ENCODE measurements around the gene REPIN1. TPM values are rescaled to one million over a fixed set of nuclear protein-coding genes. Genes with fewer than 3 reads are reported as not detected.

REPIN1 gene
- total RNA-seq, 1 donor from 2014 or later = 146 TPM

- no peak overlapping the region for H3K4me3 Mint-ChIP-seq (ENCODE audit: unreplicated experiment)
- H3K9me3 Mint-ChIP-seq (ENCODE audit: unreplicated experiment) = peaks cover 4% of the 10 kb centered on the region
- H3K4me1 Mint-ChIP-seq (ENCODE audit: low read depth, unreplicated experiment) = peaks cover 3% of the 10 kb centered on the region
- H3K36me3 Mint-ChIP-seq (ENCODE audit: unreplicated experiment) = no peaks in the 10 kb centered on the region
- H3K27ac Mint-ChIP-seq (ENCODE audit: unreplicated experiment) = no peak overlapping the region
- H3K27me3 Mint-ChIP-seq (ENCODE audit: unreplicated experiment) = peaks cover 2% of the 10 kb centered on the region
- TF ChIP-seq, protein P1, sequence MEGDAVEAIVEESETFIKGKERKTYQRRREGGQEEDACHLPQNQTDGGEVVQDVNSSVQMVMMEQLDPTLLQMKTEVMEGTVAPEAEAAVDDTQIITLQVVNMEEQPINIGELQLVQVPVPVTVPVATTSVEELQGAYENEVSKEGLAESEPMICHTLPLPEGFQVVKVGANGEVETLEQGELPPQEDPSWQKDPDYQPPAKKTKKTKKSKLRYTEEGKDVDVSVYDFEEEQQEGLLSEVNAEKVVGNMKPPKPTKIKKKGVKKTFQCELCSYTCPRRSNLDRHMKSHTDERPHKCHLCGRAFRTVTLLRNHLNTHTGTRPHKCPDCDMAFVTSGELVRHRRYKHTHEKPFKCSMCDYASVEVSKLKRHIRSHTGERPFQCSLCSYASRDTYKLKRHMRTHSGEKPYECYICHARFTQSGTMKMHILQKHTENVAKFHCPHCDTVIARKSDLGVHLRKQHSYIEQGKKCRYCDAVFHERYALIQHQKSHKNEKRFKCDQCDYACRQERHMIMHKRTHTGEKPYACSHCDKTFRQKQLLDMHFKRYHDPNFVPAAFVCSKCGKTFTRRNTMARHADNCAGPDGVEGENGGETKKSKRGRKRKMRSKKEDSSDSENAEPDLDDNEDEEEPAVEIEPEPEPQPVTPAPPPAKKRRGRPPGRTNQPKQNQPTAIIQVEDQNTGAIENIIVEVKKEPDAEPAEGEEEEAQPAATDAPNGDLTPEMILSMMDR (IDR thresholded peaks at IDR 0.05; ENCODE audit: partially characterized antibody, unreplicated experiment) = no peak
- DNase-seq = no peak
Measured at GRCh38 chr7:150355666-150356059, 13.0 kb upstream of the REPIN1 start.

- Mint-ChIP-seq H3K4me3 (ENCODE audit: unreplicated experiment) (no peak overlapping the region), H3K9me3 (ENCODE audit: unreplicated experiment) (peaks cover 4% of the 10 kb centered on the region), H3K4me1 (ENCODE audit: low read depth, unreplicated experiment) (peaks cover 6% of the 10 kb centered on the region), H3K27ac (ENCODE audit: unreplicated experiment) (no peak overlapping the region), H3K36me3 (ENCODE audit: unreplicated experiment) (no peaks in the 10 kb centered on the region), H3K27me3 (ENCODE audit: unreplicated experiment) (peaks cover 3% of the 10 kb centered on the region)
- TF ChIP-seq, protein P1 (IDR thresholded peaks at IDR 0.05; ENCODE audit: partially characterized antibody, unreplicated experiment) = peak; percentile 82
- DNase-seq = no peak
Measured at GRCh38 chr7:150356265-150356897, 12.2 kb upstream of the REPIN1 start.

GRCh38 chr7:150357270-150357669, 11.4 kb upstream of the REPIN1 start:
- Mint-ChIP-seq H3K36me3 (ENCODE audit: unreplicated experiment) (no peaks in the 10 kb centered on the region), H3K4me3 (ENCODE audit: unreplicated experiment) (no peak overlapping the region), H3K9me3 (ENCODE audit: unreplicated experiment) (peaks cover 4% of the 10 kb centered on the region), H3K4me1 (ENCODE audit: low read depth, unreplicated experiment) (peaks cover 11% of the 10 kb centered on the region), H3K27me3 (ENCODE audit: unreplicated experiment) (peaks cover 3% of the 10 kb centered on the region), H3K27ac (ENCODE audit: unreplicated experiment) (no peak overlapping the region)
- TF ChIP-seq, protein P1 (IDR thresholded peaks at IDR 0.05; ENCODE audit: partially characterized antibody, unreplicated experiment) = no peak
- no peak for DNase-seq

DNA sequence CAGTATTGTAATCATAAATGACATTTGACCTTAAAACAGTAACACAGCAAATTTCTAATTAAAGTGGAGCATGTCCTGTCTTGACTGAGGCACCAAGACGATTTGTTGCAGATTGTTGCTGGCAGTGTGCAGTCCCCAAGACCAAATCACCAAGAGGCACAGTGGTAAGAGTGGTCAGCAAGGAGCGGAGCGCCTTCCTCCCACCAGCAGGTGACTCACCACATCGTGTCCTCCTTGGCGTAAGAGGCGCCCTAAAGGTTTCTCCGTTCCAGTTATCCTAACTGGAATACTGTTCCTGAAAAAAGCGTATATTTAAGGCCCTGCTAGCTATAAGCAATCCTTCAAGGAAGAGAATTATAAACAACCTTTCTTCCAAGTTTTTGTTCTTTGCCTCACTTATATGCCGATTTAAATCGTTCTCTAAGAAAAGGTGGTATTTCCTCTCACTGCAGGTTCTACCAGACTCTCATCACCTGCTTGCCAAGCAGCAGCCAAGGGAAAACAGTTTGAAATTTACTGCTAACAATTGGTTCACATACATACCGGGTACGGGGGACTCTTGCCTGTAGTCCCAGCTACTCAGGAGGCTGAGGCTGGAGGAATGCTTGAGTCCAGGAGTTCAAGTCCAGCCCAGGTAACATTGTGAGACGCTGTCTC, 10.7 kb upstream of the REPIN1 start:
- Mint-ChIP-seq H3K27me3 (ENCODE audit: unreplicated experiment) (peaks cover 3% of the 10 kb centered on the region), H3K4me1 (ENCODE audit: low read depth, unreplicated experiment) (peaks cover 11% of the 10 kb centered on the region), H3K4me3 (ENCODE audit: unreplicated experiment) (no peak overlapping the region), H3K36me3 (ENCODE audit: unreplicated experiment) (no peaks in the 10 kb centered on the region), H3K9me3 (ENCODE audit: unreplicated experiment) (peaks cover 4% of the 10 kb centered on the region), H3K27ac (ENCODE audit: unreplicated experiment) (no peak overlapping the region)
- DNase-seq = no peak
- TF ChIP-seq, protein P1 (IDR thresholded peaks at IDR 0.05; ENCODE audit: partially characterized antibody, unreplicated experiment) = no peak

- Mint-ChIP-seq H3K4me3 (ENCODE audit: unreplicated experiment) (no peak overlapping the region), H3K9me3 (ENCODE audit: unreplicated experiment) (peaks cover 4% of the 10 kb centered on the region), H3K36me3 (ENCODE audit: unreplicated experiment) (no peaks in the 10 kb centered on the region), H3K27ac (ENCODE audit: unreplicated experiment) (no peak overlapping the region), H3K4me1 (ENCODE audit: low read depth, unreplicated experiment) (peaks cover 14% of the 10 kb centered on the region), H3K27me3 (ENCODE audit: unreplicated experiment) (peaks cover 3% of the 10 kb centered on the region)
- DNase-seq = no peak
- TF ChIP-seq, protein P1 (IDR thresholded peaks at IDR 0.05; ENCODE audit: partially characterized antibody, unreplicated experiment) = no peak
Measured at GRCh38 chr7:150358433-150358832, 10.2 kb upstream of the REPIN1 start.

Data from glutamatergic neuron (in vitro differentiated cells).